HL-60/S4 (cell line): Measurements from ENCODE around the gene TTC23.

Experiments used
- in situ Hi-C: fragments of 300-500 bp; cut with MboI; formaldehyde crosslinking; loops from 2 replicates; pipeline ENCODE4 v1.14.3; 2022; ENCODE audit warnings: low sequenced_read_pairs

The TTC23 gene

DNA sequence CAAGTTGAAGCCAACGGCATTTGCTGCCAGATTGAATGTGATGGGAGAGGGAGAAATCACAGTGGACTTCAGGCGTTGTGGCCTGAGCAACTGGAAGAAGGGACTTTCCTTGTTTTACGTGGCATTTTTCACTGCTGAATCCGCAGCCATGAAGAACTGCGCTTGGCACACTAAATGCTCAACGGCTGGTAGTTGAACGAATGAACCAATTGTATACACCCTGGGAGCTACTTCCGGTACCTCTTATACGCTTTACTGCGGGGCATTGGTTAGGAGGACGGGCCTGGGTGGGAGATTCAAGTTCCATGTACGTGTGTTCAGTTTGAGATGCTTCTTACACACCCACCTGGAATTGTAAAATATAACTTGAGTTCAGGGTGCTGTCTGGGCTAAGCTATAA is 139.3 kb downstream of the TTC23 start:
- in situ Hi-C loops = no loop called here

DNA sequence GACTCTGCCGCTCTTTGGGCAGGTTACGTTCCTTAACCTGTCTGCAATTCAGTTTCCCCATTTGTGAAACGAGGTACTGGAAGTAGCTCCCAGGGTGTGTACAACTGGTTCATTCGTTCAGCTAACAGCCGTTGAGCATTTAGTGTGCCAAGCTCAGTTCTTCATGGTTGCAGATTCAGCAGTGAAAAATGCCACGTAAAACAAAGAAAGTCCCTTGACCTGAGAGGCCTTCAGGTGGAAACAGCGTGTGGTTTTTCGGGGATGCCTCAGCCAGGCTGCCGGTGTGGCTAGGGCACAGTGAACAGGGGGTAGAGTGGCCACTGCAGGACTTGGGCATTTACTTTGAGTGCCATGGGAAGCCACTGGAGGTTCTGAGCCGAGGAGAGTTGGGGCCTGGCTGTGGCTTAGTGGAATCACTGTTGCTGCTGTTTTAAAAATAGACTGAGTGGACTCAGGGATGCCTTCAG is 139.8 kb downstream of the TTC23 start:
- in situ Hi-C loops = no loop called here

DNA sequence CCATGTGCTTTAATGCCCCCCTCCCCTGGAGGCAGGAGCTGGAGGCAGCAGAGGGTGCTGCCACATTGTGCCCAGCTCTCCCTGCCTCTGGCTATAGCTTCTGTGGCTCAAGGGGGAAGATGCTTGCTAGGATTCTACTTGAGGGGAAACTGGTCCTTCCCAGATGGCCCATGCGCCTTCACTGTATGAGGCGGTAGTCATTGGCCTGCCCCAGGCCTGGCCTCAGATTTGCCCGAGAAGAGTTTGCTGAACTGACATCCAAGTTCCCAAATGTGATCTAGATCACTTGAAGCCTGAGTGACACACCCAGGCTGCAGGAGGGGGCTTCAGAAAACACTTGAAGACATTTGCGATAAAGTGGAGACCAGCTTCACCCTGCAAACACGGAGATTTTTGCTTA is 140.4 kb downstream of the TTC23 start:
- in situ Hi-C loops = no loop called here

DNA sequence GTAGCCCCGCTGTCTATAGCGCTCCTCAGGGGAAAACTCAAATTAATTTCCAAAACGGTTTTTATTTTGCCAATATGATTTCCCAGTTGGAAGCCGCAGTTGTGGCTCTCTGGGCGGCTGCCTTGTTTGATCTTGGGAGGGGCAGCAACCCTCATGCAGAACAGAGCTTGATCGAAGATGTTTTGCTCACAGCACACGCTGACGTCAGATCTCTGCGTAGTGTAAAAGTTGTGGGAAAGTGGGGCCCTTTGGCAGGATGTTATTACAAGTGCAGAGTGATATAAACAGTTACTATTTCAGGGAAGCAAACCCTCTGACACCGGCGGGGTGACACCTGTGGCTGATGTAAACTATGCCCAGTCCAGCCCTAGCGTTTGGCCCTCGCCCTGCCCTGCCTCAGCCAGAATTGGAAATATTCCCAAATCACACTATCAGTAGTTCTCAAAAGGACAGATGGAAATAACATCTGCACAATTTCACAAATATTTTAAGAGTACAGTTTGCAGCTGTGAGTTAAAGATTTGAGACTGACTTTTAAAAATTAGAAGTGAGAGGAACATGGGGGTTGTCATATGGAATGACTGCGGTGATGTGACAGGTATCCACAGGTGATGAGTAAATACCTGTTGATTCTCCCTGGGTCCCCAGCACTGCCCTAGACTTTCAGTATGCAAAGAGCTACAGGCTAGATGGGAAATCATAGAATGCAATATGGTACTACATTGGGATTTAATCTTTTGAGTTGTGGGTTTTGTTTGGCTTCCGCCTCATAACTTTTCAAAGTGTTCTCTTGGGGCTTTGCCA is 142.8 kb downstream of the TTC23 start:
- in situ Hi-C loops = no loop called here

DNA sequence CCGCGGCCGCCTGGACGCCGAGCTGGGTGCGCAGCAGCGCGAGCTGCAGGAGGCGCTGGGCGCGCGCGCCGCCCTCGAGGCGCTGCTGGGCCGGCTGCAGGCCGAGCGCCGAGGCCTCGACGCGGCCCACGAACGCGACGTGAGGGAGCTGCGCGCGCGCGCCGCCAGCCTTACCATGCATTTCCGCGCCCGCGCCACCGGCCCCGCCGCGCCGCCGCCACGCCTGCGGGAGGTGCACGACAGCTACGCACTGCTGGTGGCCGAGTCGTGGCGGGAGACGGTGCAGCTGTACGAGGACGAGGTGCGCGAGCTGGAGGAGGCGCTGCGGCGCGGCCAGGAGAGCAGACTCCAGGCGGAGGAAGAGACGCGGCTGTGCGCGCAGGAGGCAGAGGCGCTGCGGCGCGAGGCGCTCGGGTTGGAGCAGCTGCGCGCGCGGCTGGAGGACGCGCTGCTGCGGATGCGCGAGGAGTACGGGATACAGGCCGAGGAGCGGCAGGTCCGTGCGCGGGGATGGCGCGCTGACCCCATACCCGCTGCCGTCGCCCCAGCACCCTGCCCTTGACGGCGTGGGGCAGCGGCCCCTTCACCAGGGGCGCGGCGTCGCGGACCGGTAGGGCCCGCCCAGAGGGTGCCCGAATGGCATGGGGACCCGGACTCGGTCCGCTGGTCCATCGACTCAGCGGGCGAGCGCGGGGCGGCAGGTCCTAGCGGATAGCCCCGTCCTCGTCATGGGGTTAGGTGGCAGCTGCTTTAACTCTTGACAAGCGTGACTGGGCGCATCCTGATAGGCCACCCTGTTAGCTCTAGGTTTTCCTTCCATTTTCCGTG is 143.7 kb downstream of the TTC23 start:
- in situ Hi-C loops = no loop called here

DNA sequence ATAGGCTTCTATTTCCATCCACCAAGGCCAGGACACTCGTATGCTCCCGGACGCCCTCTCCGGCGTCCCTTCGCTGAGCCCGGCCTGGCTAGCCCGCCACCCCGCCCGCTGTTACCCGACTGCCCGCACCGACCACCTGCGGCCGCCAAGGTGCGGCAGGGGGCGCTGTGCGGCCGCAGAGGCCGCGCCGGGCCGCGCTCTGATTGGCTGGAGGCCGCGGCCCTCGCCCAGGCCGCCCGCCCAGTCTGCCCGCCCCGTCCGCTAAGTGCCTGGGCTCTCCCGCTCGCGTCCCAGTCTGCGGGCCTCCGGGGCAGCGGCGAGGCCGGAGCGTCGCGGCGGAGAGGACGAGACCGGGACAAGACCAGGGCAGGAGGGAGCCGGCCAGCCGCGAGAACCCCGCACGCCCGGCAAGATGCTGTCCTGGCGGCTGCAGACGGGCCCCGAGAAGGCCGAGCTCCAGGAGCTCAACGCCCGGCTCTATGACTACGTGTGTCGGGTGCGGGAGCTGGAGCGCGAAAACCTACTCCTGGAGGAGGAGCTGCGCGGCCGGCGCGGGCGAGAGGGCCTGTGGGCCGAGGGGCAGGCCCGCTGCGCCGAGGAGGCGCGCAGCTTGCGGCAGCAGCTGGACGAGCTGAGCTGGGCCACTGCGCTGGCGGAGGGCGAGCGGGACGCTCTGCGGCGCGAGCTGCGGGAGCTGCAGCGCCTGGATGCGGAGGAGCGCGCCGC is 144.4 kb downstream of the TTC23 start, which contains the start of gene SYNM:
Gene SYNM (plus strand): TSS at position 293 of the 726 bp plus-strand sequence. CDS start 120 bp downstream, at position 413.
- in situ Hi-C loops = no loop called here

DNA sequence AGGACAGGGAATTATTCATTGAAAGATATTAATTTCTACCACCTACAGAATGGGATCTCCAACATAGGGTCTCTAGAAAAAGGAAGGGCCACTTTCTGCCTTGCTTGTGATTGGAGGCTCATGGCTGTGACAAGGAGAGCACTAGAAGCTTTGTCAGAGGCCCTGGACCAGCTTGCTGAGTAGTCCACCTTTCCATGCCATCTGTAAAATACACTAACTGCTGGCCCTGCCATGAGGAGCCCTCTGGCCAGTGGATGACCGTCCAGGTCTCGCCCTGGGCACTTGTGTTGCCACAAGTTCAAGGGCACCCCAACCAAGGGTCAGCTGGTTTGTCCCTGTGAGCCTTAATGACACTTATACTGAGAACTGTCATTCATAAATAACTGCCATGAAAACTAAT is 146.1 kb downstream of the TTC23 start:
- in situ Hi-C loops = no loop called here

DNA sequence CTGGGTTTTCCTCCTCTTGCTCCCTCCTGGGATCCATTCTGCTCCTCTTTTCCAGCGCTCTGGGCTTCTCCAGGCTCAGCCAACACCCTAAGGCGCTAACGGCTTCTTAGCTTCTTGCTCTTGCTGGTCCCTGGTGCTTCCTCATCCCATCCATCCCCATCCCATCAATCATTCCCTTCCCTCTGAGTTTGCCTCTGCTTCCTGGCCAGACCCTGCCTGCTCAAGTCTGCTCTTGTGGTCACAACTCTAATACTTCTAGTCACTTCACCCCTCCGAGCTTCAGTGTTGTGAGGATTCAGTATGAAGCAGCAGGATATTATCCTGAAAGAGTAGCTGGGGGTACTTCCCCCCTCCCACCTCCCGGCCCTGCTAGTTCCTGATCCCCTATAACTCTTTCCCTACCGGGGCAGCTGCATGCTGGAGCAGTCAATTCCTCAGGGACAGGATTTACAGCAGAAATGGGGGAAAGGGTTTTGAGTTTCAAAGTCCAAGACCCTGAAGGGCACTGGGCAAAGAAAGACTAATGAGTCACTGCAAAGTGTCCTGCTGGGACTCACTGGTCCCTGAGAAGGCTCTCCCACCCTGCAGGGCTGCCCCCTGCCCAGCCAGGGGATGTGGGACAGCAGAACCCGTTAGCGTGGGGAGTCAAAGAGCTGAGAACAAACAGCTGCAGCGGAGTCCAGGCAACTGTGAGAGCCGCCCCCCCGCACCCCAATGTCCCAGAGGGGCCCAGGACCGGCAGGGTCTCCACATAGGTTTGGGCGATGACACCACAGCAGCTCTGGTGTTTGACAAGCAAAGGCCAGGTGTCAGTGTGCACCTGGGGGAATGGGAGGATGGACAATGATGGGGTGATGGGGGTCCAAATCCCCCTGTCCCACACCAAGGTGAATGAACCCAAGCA is 146.8 kb downstream of the TTC23 start:
- in situ Hi-C loops = no loop called here

DNA sequence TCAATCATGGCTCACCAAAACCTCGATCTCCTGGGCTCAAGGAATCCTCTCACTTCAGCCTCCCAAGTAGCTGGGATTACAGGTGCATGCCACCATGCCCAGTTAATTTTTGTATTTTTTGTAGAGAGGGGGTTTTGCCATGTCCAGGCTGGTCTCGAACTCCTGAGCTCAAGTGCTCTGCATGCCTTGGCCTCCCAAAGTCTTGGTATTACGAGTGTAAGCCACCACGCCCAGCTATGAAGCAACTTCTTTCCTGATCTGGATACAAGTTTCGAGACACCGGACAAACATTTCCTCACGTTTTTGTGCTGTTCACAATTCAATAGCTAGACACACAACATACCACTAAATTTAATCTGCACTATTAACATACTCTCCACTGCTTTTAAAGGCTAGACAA is 147.9 kb downstream of the TTC23 start:
- in situ Hi-C loops = no loop called here

DNA sequence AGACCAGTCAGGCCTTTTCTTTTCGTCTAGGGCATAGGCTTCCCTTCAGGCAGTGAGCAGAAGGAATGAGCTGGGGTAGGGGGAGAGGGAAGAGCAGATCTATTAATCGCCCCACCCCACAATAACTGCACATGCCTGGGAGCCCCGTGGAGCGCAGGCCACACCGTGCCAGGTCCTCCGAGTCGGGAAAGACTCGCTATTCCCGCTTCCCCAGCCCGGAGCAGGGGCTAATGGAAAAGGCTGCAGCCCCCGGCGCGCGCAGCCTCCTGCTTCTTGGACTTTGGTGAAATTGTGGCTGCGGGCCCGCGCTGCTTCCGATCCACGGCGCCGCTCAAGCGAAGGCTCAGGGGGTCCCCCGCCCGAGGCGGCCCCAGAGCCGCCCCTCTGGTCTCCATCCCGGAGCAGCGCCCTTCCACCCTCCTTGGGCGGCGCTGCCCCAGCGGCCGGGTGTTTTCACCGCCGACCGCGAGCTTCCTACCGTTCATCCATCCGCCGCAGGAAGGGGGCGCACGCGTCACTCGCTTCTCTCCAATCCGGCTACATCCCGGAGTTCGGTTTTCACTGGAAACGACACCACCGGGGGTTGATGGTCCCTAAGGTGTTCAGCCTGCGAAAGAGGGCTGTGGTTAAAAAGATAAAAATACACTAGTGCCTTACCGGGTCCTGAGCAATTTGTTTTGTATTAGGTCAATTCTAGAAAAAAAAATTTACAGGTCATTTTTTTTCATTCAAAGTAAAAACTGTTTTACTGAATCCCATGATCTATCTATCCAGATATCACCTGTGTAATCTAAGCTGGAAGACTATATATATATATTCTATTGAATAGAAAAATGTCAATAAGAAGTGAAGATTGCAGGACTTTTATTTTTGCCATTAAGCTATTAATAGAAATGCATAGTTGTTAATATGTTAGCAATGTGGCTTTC is 148.9 kb downstream of the TTC23 start:
- in situ Hi-C loops = no loop called here

DNA sequence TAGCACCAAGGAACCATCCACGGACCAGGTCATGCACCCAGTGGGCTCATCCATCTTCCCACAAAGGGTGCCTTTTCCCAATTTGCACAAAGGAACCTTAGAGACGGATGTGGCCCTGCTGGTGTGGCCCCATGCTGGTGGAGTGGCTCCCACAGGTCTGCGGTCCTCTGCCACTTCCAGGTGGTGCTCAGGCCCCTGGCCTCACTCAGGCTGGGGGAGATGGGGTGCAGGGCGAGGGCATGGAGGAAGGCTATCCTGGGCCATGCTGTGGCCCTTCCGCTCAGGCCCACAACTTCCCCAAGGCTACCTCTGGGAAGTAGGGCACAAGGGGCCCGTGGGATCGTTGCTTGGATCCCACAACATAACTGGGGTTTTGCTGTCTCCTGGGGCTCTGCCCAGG is 149.7 kb downstream of the TTC23 start:
- in situ Hi-C loops = loop anchor here (10.0 kb wide), 1 partner anchor 115 kb away; no protein-coding TSS in a partner anchor

DNA sequence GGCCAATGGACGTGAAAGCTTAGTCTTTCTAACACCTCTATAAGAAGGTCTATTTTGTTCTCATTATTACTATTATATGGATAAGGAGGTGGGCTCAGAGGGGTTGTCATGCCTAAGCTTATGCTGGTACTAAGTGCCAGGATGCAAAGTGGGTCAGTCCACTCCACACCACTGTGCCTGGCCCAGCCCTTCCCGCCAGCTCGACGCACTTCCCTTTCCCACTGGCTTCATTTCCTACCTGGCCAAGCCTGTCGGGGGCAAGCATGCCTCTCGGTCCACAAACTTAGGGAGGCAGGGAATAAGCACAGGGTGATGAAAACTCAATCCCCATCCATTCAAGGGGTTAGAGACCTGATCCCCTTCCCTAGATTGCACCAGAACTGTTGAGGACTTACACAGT is 150.4 kb downstream of the TTC23 start:
- in situ Hi-C loops = loop anchor here (10.0 kb wide), 1 partner anchor 116 kb away; no protein-coding TSS in a partner anchor

DNA sequence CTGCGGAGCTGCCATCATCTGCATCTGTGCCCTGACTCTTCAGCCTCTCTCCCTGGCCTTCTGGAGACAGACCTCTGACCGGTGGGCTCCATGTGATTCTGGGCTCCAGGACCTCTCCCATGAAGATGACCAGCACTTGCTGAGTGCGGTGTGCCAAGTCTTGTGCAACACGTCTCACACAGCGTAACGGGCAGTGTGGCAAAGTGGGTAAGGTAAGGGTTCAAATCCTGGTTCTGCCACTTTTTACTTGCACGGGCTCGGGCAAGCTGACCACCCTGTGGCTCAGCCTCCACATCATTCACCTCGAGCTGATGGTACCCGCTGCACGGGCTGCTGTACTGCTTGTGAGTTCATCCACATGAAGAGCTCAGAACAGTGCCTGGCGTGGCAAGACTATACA is 151.0 kb downstream of the TTC23 start:
- in situ Hi-C loops = loop anchor here (10.0 kb wide), 1 partner anchor 116 kb away; no protein-coding TSS in a partner anchor

DNA sequence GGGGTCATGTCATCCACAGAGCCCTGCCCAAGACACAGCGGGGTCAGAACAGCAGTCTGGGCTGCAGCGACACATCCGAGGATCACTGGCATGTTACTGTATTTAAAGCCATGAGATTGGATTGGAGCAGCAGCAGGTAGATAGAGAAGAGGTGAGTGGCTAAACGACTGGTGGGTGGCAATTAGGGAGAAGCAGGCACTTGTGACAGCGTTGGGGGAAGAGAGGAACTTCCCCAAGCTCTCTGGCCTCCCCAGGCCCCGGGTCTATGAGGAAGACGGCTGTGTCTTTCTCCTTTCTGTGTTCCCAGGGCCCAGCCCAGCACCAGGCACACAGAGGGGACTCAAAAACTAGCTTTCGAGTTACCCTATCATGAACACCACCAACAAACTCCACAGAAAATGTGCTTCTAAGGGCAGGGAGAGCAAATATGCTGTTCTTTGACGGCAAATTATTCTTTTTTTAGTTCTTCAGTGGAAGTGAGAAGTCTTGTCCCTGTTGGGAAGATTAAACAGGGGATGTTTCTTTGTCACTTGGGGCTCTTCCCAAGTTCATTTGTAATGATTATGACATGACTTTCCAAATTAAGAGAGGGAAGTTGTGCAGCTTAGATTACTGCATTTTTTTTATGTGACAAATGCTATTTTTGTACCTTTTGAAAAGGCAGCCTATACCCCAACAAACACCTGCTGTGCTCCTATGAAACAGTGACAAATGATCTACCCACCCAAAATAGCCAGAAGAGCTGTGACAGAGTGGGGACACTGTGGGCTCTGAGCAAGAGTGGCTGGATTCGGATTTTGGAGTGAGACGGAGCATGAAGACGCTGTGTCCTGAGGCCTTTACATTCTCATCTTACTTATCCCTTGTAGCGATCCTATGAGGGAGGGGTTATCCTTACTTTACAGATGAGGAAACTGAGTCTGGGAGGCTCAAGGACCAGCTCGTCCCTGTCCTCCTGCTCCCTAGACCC is 151.7 kb downstream of the TTC23 start:
- in situ Hi-C loops = loop anchor here (10.0 kb wide), 1 partner anchor 117 kb away; no protein-coding TSS in a partner anchor

DNA sequence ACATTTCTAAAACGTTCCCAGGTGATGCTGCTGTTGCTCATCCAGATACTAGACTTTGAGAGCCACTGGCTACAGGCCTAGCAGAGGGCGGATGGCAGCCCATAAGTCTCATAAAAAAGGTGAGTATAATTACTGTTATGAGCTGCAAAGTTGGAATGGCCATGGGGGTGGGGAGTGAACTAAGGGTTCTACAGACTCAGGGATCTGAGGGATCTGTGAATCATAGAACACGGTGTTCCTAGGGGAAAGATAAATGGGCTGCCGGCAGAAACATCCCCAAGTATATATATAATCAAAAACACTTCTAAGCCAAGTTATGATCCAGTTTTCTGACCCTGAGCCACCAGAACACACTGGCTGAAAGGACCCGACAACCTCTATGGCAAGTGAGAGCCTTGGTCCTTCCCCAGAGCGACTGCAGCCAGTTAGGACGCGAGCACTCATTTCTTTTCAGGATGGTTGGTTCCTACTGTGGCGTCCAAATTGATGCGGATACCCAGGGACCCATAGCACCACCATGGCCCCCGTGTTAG is 152.4 kb downstream of the TTC23 start:
- in situ Hi-C loops = loop anchor here (10.0 kb wide), 1 partner anchor 118 kb away; no protein-coding TSS in a partner anchor

DNA sequence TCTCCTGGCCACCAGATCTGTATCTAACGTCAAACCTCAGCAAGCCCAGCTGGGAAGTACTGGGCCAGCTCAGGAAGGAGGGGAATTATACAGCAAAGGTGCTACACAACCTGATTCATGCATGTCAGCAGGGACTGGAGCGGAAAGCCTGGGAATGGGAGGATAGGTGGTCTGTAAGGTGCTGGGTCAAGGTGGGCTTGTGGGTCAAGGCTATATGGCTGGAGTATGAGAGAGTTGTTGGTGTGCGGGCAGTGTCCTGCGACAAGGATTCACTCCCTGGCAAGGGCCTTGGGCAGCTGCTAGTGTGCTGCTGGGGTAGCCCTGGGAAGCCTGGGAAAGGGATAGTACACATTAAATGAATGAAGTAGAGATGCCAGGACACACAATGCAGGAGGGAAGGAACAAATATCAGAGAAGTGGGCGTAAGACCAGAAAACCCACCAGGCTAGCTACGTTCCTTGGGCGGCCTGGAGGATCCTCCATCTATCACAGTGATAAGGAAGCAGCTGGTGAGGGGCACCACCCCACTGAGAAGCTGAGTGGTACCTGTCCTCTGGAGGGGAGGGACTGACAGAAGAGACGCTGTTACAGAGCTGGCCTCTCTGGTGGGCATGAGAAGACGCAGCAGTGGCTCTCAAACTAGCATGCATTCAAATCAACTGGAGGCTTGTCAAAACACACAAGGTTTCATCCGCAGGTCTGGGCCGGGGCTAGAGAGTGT is 153.0 kb downstream of the TTC23 start:
- in situ Hi-C loops = loop anchor here (10.0 kb wide), 1 partner anchor 118 kb away; no protein-coding TSS in a partner anchor

DNA sequence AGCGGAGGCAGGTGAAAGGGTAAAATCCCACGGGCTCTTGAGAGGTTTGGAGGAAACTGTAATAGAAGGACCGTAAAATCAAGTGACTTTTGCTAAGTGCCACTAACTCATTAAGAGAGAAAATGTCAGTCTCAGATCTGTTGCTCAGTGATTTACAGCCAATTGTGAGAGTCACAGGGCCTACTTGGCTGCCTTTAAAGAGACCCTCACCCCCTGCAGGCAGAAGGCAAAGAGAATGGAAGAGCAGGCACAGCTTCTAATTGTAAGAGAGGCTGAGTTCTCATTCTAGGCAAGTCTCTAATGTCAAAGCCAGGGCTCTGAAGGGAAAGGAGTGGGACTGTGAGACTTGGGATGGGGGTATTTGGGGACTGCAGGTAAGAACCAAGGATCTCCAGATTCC is 153.8 kb downstream of the TTC23 start:
- in situ Hi-C loops = loop anchor here (10.0 kb wide), 1 partner anchor 119 kb away; no protein-coding TSS in a partner anchor
